HepG2 (cell line): ENCODE data around the gene NGEF. TPM values are rescaled to one million over a fixed set of nuclear protein-coding genes. Genes with fewer than 3 reads are reported as not detected.

Source experiments
- ATAC-seq: fragments of 200-7000 bp; cut with Tn5 transposase; 3 replicates; pipeline ENCODE4 v1.9.1; 2020; ENCODE audit warnings: mild to moderate bottlenecking, moderate library complexity
- BruUV-seq: library from RNA; stranded (reverse); fragments of 400-500 nt; replicated peaks from 2 replicates; lab custom pipeline; 2021; lab: Mats Ljungman, UMichigan
- CTCF ChIA-PET: fragments of 300-600 bp; formaldehyde crosslinking; extraction: SDS; loops from one replicate; lab custom pipeline; 2021; ENCODE audit warnings: low total read pairs, inconsistent platforms, low intra/inter-chr PET ratio; lab: Yijun Ruan, JAX
- POLR2A ChIA-PET: fragments of 350-600 bp; sonication (Branson Sonifier 250); formaldehyde crosslinking; loops from one replicate; lab custom pipeline; 2020; ENCODE audit warnings: antibody characterized with exemption, inconsistent platforms; lab: Yijun Ruan, JAX
- DNase-seq: peaks from one replicate; pipeline ENCODE4 v3.0.0-alpha.2; 2015; ENCODE audit warnings: low spot score
- FAIRE-seq: peaks from 3 replicates; lab custom pipeline; 2011; peaks lifted over from hg19 to GRCh38; lab: Jason Lieb, UNC
- H2AFZ ChIP-seq: one replicate; pipeline ENCODE4 v1.6.1; 2011; ENCODE audit warnings: low read length, inconsistent platforms
- H3K27ac ChIP-seq: fragments of 300-600 bp; 3 replicates; pipeline ENCODE4 v1.8.0; 2011; ENCODE audit warnings: mixed run types, mild to moderate bottlenecking, mixed read lengths, low read length, inconsistent platforms; ENCODE audit not compliant: insufficient read depth; ENCODE audit errors: extremely low read length
- H3K27me3 ChIP-seq, 2 experiments: fragments of 200-600 bp in 1 of 2; 2 replicates in 1 of 2; 3 replicates in 1 of 2; pipeline versions ENCODE4 v1.6.0 to v1.8.0; 2011; ENCODE audit warnings: low read length in 2 of 2, mild to moderate bottlenecking in 2 of 2, moderate library complexity in 2 of 2, inconsistent platforms in 1 of 2; ENCODE audit not compliant: insufficient read depth in 2 of 2, control insufficient read depth in 1 of 2
- H3K36me3 ChIP-seq, 2 experiments: fragments of 200-600 bp in 1 of 2; replicated peaks in 1 of 2; 2 replicates in 1 of 2; 3 replicates in 1 of 2; pipeline versions ENCODE4 v1.5.1 to v1.8.0; 2011; ENCODE audit warnings: low read length in 2 of 2, inconsistent platforms in 1 of 2; ENCODE audit not compliant: insufficient read depth in 2 of 2, control insufficient read depth in 1 of 2
- H3K4me1 ChIP-seq: 2 replicates; pipeline ENCODE4 v1.5.1; 2012; ENCODE audit warnings: low read length, inconsistent platforms; ENCODE audit not compliant: insufficient read depth
- H3K4me2 ChIP-seq: 2 replicates; pipeline ENCODE4 v1.6.0; 2011; ENCODE audit warnings: low read depth, low read length, inconsistent platforms
- H3K4me3 ChIP-seq, 3 experiments: fragments of 200-600 bp in 1 of 3; sonication (generic), shearing (Covaris generic) in 1 of 3; replicated peaks in 1 of 3; 2 replicates each; pipeline ENCODE4 v1.5.1; 2011 to 2016; ENCODE audit warnings: low read length in 3 of 3, inconsistent platforms in 2 of 3, low read depth in 2 of 3, mild to moderate bottlenecking in 2 of 3, control low read depth in 1 of 3, mixed read lengths in 1 of 3; ENCODE audit not compliant: insufficient read depth in 1 of 3
- H3K79me2 ChIP-seq: one replicate; pipeline ENCODE4 v1.6.1; 2011; ENCODE audit warnings: low read length, inconsistent platforms; ENCODE audit not compliant: insufficient read depth
- H3K9ac ChIP-seq: 2 replicates; pipeline ENCODE4 v1.6.0; 2011; ENCODE audit warnings: mild to moderate bottlenecking, low read depth, low read length, inconsistent platforms; ENCODE audit not compliant: insufficient read depth
- H3K9me3 ChIP-seq: 2 replicates; pipeline ENCODE4 v1.5.1; 2012; ENCODE audit warnings: mild to moderate bottlenecking, low read length
- H4K20me1 ChIP-seq: 2 replicates; pipeline ENCODE4 v1.6.0; 2011; ENCODE audit warnings: inconsistent platforms, mild to moderate bottlenecking, low read length, moderate library complexity; ENCODE audit not compliant: insufficient read depth
- ARID3A ChIP-seq: IDR thresholded peaks from 2 replicates; pipeline ENCODE4 v1.6.1; 2012; ENCODE audit warnings: low read depth, low read length, improper control_type of control experiment
- POLR2AphosphoS5 ChIP-seq: IDR thresholded peaks from 2 replicates; pipeline ENCODE4 v1.6.1; 2012; ENCODE audit warnings: low read depth, low read length
- RORA ChIP-seq: sonication (generic); formaldehyde crosslinking; IDR thresholded peaks from 2 replicates; pipeline ENCODE4 v1.5.0; 2020; ENCODE audit warnings: mild to moderate bottlenecking, missing genetic modification reagents, moderate library complexity
- SALL1 ChIP-seq: sonication (generic); formaldehyde crosslinking; IDR thresholded peaks from 2 replicates; pipeline ENCODE4 v1.8.0; 2022; ENCODE audit warnings: mild to moderate bottlenecking, missing genetic modification reagents
- ZBTB4 ChIP-seq: sonication (generic); formaldehyde crosslinking; IDR thresholded peaks from 2 replicates; pipeline ENCODE4 v1.4.0; 2020; ENCODE audit warnings: missing genetic modification reagents, mild to moderate bottlenecking, borderline replicate concordance
- ZNF318 ChIP-seq: sonication (generic); formaldehyde crosslinking; IDR thresholded peaks from 2 replicates; pipeline ENCODE4 v1.4.0; 2020; ENCODE audit warnings: mild to moderate bottlenecking, missing genetic modification reagents
- ZNF710 ChIP-seq: sonication (generic); formaldehyde crosslinking; IDR thresholded peaks from 2 replicates; pipeline ENCODE4 v1.5.0; 2020; ENCODE audit warnings: mild to moderate bottlenecking, missing genetic modification reagents, borderline replicate concordance
- WGBS: methylation state at CpG from one replicate; pipeline ENCODE4 v1.1.6; 2017; ENCODE audit warnings: low lambda C conversion rate; 5-methylcytosine and 5-hydroxymethylcytosine counted together
- in situ Hi-C: cut with HindIII; loops from 2 replicates; pipeline ENCODE4 v1.10.0; 2017; ENCODE audit warnings: low pct_unique_long_range_greater_than_20kb; ENCODE audit not compliant: extremely low pct_ligation_motif_present
- intact Hi-C: fragments of 100-400 bp; cut with micrococcal nuclease; formaldehyde crosslinking; loops from one replicate; pipeline ENCODE4 v1.10.0; 2022; ENCODE audit not compliant: unreplicated experiment
- polyA plus RNA-seq, 8 experiments: library from polyadenylated mRNA; depleted of rRNA in 3 of 8; stranded (reverse) in 7 of 8; unstranded in 1 of 8; fragments of >200 nt; fragmentation: Illumina TruSeq in 4 of 8; extraction: Trizol in 4 of 8; gene quantifications; 2 replicates each; pipeline versions ENCODE4 v1.2.1 to v1.2.3, GENCODE V29; 2011 to 2016; ENCODE audit warnings: low read depth in 4 of 8, missing spikeins in 1 of 8, mixed read lengths in 1 of 8; ENCODE audit not compliant: insufficient read depth in 1 of 8
- total RNA-seq, 5 experiments: library from RNA; depleted of rRNA; stranded (reverse); fragments of >200 nt; fragmentation: Illumina TruSeq; extraction: Trizol; gene quantifications; 2 replicates each; pipeline ENCODE4 v1.2.3, GENCODE V29; 2016; ENCODE audit warnings: low read depth in 1 of 5

Gene NGEF
- total and polyA plus RNA-seq, 2 of the 13 experiments (the other 11 are each of a cell fraction or from before 2014, with no cell fraction given), result 14.4 to 36.9 TPM

DNA sequence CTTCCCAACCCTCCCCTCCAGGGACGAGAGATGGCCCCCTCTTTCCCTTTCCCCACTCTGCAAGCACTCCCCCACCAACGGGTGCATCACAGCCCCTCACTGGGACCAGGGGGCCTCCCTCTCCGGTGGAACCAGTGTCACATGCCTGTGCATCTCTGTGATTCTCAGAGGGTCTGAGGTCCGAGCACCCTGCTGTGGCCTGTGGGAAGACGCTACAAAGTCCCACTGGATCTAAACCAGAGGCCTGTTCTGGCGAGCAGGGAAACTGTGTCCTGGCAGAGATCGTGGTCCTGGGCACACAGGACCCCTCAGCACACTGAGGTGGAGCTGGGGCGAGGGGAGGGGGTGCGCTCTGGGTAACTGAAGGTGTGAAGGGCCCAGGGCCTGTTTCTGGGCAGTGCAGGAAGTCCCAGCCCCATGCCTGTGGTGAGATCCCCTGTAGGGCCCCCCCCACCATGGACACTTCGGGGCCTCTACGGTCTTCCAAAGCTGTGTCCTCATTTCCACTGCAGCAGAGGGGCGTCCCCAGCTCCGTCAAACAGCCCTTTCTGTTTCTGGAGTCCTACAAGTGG, 135.0 kb downstream of the NGEF start:
- H2AFZ ChIP-seq, result no peak overlapping the region
- intact Hi-C loops, result no loop called here
- DNase-seq, result no peak
- peak overlapping the region; percentile 94 for H3K27ac ChIP-seq
- ChIA-PET POLR2A (interaction anchor here (1.3 to 5.3 kb wide), 6 partner anchors 17 to 182 kb away, joined by 4 to 35 read pairs (median 7); partner anchors contain the start of genes INPP5D and NGEF), CTCF (no interaction called here)
- peak overlapping the region; percentile 67 to 82 (median 71); a peak in 5 of 6 replicates for H3K4me3 ChIP-seq
- peaks cover 75% of the 10 kb centered on the region for H3K4me1 ChIP-seq
- H3K79me2 ChIP-seq, result peaks cover 53% of the 10 kb centered on the region
- H3K9me3 ChIP-seq, result no peaks in the 10 kb centered on the region
- ATAC-seq, result no peak
- TSS peak; percentile 47 for BruUV-seq
- H3K9ac ChIP-seq, result peak overlapping the region; percentile 85
- peak overlapping the region; percentile 74 for H3K4me2 ChIP-seq
- no peaks in the 10 kb centered on the region for H3K27me3 ChIP-seq
- WGBS, result 90% methylated on average over 13 of the region's 13 CpGs
- peaks cover 0 to 37% of the 10 kb centered on the region in 2 experiments; a peak in 3 of 5 replicates for H3K36me3 ChIP-seq
- in situ Hi-C loops, result no loop called here
- FAIRE-seq, result no peak
- H4K20me1 ChIP-seq, result peaks cover 3% of the 10 kb centered on the region; the same call in 1 of the 2 replicates
- TF ChIP-seq ZNF318 (CRISPR knock-in tag) (no peak; the same call in 1 of the 2 replicates), POLR2AphosphoS5 (peak; percentile 14; the same call in 1 of the 2 replicates), ZBTB4 (CRISPR knock-in tag) (no peak), SALL1 (CRISPR knock-in tag) (0 out of 2 replicates have a peak, but pooled peaks have one; percentile 10), ZNF710 (no peak), RORA (CRISPR knock-in tag) (no peak), ARID3A (no peak)
